Kidney tubule cell (primary cell): Measurements from ENCODE around the gene CSNK1G3.
A peak's percentile ranks its signal among the peaks of the same experiment; 100 is the strongest.

Source experiments
- DNase-seq: peaks from one replicate; pipeline ENCODE4 v3.0.0-alpha.2; 2018; ENCODE audit warnings: low spot score

The CSNK1G3 gene

GRCh38 chr5:123514615-123515355 is 2.8 kb downstream of the CSNK1G3 start:
- DNase-seq = no peak

GRCh38 chr5:123515904-123516303 is 3.9 kb downstream of the CSNK1G3 start:
- DNase-seq = no peak

GRCh38 chr5:123517476-123517875 is 5.5 kb downstream of the CSNK1G3 start:
- DNase-seq = no peak

GRCh38 chr5:123518111-123518510 is 6.1 kb downstream of the CSNK1G3 start:
- no peak for DNase-seq

- DNase-seq = no peak
Observed at GRCh38 chr5:123520677-123521247, 8.8 kb downstream of the CSNK1G3 start.

- no peak for DNase-seq
Observed at GRCh38 chr5:123524146-123524545, 12.2 kb downstream of the CSNK1G3 start.

GRCh38 chr5:123527190-123527589 is 15.2 kb downstream of the CSNK1G3 start:
- no peak for DNase-seq

- no peak for DNase-seq
Observed at GRCh38 chr5:123528065-123528464, 16.1 kb downstream of the CSNK1G3 start.

GRCh38 chr5:123528878-123529277 is 16.9 kb downstream of the CSNK1G3 start:
- peak; percentile 41 for DNase-seq

- no peak for DNase-seq
Observed at GRCh38 chr5:123530728-123531127, 18.8 kb downstream of the CSNK1G3 start.

GRCh38 chr5:123535648-123536047 is 23.7 kb downstream of the CSNK1G3 start:
- DNase-seq = no peak

GRCh38 chr5:123537256-123537655 is 25.3 kb downstream of the CSNK1G3 start:
- DNase-seq = no peak

- DNase-seq = no peak
Observed at GRCh38 chr5:123537845-123538244, 25.9 kb downstream of the CSNK1G3 start.

- peak; percentile 16 for DNase-seq
Observed at GRCh38 chr5:123538670-123539459, 26.9 kb downstream of the CSNK1G3 start.

- no peak for DNase-seq
Observed at GRCh38 chr5:123540534-123540933, 28.6 kb downstream of the CSNK1G3 start.

GRCh38 chr5:123543438-123543837 is 31.5 kb downstream of the CSNK1G3 start:
- peak; percentile 52 for DNase-seq

- no peak for DNase-seq
Observed at GRCh38 chr5:123545506-123545905, 33.5 kb downstream of the CSNK1G3 start.

- no peak for DNase-seq
Observed at GRCh38 chr5:123546657-123547056, 34.7 kb downstream of the CSNK1G3 start.

- no peak for DNase-seq
Observed at GRCh38 chr5:123549256-123549904, 37.4 kb downstream of the CSNK1G3 start.

- no peak for DNase-seq
Observed at GRCh38 chr5:123554601-123555000, 42.6 kb downstream of the CSNK1G3 start.

- DNase-seq = no peak
Observed at GRCh38 chr5:123557907-123558306, 45.9 kb downstream of the CSNK1G3 start.

- DNase-seq = no peak
Observed at GRCh38 chr5:123558762-123559433, 46.9 kb downstream of the CSNK1G3 start.
